Brain microvascular endothelial cell (primary cell): Measurements from ENCODE around the gene HHAT.
A peak's percentile ranks its signal among the peaks of the same experiment; 100 is the strongest.

ENCODE experiments used
- DNase-seq: peaks from one replicate; pipeline ENCODE4 v3.0.0-alpha.2; 2020
- H3K27ac ChIP-seq: fragments of 250-450 bp; sonication (Bioruptor Pico); 2 replicates; pipeline ENCODE4 v1.5.1; 2020; ENCODE audit warnings: mild to moderate bottlenecking, moderate library complexity
- H3K27me3 ChIP-seq: fragments of 250-450 bp; sonication (Bioruptor Pico); replicated peaks from 2 replicates; pipeline ENCODE4 v1.5.1; 2020; ENCODE audit warnings: mild to moderate bottlenecking
- H3K36me3 ChIP-seq: fragments of 250-450 bp; sonication (Bioruptor Pico); replicated peaks from 2 replicates; pipeline ENCODE4 v1.5.1; 2020; ENCODE audit warnings: mild to moderate bottlenecking
- H3K4me3 ChIP-seq: 2 replicates; pipeline ENCODE4 v1.5.1; 2011; ENCODE audit warnings: low read depth, mild to moderate bottlenecking, control low read depth, low read length, moderate library complexity
- in situ Hi-C: cut with HindIII; loops from 2 replicates; pipeline ENCODE4 v1.10.0; 2017; ENCODE audit warnings: low sequenced_read_pairs, low pct_ligation_motif_present
- TF ChIP-seq, protein P1 (sequence below): IDR thresholded peaks from 2 replicates; pipeline ENCODE4 v1.5.1; 2011; ENCODE audit warnings: low read depth, mild to moderate bottlenecking, moderate library complexity, low read length, control low read depth, inconsistent platforms; ENCODE audit errors: missing control alignments

The HHAT gene

DNA sequence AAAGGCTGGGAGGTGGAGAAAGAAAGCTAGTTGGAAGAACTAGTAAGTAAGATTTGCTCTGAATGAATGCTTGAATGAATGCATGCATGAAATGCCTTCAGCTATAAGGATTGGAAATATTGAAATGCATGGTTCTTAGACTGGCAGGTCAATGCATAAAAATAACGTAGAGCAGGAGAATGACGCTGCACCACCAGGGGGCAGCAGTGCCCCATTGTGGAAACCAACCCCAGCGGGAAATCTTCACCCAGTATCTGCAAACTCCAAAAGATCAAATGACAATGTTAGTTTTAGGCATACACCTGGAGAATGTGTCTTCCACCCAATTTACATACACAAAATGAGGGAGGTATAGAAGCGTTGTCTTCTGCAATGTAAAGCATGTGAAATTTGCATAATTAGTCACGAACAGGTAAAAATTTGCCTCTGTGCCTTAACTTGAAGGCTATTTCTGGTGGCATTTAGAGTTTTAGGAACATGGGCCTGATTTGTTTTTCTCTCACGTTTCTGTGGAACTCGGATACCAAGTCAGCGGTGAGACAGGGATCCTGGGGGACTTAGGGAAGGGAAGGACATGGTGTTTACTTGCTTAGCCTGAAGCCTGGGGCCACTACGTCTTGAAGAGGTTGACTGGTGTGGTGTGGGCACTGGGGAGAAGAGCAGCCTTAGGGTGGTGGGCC is 78.6 kb downstream of the HHAT start:
- Histone ChIP-seq H3K27me3 (no peaks in the 10 kb centered on the region), H3K27ac (no peak overlapping the region), H3K4me3 (no peak overlapping the region), H3K36me3 (no peaks in the 10 kb centered on the region)
- TF ChIP-seq, protein P1, sequence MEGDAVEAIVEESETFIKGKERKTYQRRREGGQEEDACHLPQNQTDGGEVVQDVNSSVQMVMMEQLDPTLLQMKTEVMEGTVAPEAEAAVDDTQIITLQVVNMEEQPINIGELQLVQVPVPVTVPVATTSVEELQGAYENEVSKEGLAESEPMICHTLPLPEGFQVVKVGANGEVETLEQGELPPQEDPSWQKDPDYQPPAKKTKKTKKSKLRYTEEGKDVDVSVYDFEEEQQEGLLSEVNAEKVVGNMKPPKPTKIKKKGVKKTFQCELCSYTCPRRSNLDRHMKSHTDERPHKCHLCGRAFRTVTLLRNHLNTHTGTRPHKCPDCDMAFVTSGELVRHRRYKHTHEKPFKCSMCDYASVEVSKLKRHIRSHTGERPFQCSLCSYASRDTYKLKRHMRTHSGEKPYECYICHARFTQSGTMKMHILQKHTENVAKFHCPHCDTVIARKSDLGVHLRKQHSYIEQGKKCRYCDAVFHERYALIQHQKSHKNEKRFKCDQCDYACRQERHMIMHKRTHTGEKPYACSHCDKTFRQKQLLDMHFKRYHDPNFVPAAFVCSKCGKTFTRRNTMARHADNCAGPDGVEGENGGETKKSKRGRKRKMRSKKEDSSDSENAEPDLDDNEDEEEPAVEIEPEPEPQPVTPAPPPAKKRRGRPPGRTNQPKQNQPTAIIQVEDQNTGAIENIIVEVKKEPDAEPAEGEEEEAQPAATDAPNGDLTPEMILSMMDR, result peak; percentile 94
- in situ Hi-C loops, result no loop called here
- peak; percentile 62 for DNase-seq

DNA sequence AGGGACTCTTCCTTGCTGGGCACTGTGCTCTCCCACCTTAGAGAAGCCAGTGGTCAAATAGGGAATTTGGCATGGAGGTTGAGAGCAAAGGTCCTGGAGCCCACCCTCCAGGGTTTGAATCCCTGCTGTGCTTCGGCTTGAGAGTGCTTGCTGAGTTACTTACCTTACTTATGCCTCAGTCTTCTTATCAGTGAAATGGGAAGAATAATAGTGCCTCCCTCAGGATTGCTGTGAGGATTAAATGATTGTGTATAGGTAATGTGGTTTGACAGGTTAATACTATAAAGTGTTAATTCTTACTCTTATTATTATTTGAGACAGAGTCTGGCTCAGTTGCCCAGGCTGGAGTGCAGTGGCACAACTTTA is 79.2 kb downstream of the HHAT start:
- Histone ChIP-seq H3K36me3 (no peaks in the 10 kb centered on the region), H3K27ac (no peak overlapping the region), H3K4me3 (no peak overlapping the region), H3K27me3 (no peaks in the 10 kb centered on the region)
- TF ChIP-seq, protein P1, result no peak
- in situ Hi-C loops, result no loop called here
- no peak for DNase-seq

DNA sequence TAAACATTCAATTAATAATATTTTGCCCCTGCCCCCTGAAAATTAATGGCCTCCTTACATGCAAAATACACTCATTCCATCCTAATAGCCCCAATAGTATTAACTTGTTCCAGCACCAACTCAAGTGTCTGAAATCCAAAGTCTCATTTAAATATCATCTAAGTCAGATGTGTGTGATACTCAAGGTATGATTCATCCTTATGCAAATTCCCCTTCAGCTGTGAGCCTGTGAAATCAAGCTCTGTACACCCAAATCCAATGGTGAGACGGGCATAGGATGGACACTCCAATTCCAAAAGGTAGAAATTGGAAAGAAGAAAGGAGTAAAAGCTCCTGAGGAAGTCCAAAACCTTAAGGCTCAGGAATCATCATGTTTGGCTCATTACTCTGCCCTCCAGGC is 83.5 kb downstream of the HHAT start:
- TF ChIP-seq, protein P1, result no peak
- in situ Hi-C loops, result no loop called here
- Histone ChIP-seq H3K36me3 (no peaks in the 10 kb centered on the region), H3K4me3 (no peak overlapping the region), H3K27me3 (no peaks in the 10 kb centered on the region), H3K27ac (no peak overlapping the region)
- DNase-seq, result no peak

DNA sequence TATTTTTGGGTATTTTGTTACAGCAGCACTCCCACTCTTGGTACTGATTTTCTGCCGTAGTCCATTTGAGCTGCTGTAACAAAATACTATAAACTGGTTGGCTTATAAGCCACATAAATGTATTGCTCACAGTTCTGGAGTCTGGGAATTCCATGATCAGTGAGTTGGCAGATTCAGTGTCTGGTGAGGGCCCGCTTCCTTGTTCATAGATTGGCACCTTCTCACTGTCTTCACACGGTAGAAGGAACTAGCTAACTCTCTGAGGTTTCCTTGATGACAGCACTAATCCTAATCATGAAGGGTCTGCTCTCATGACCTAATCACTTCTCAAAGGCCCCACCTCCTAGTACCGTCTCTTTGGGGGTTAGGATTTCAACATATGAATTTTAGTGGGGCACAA is 85.2 kb downstream of the HHAT start:
- TF ChIP-seq, protein P1, result no peak
- Histone ChIP-seq H3K27me3 (no peaks in the 10 kb centered on the region), H3K36me3 (no peaks in the 10 kb centered on the region), H3K27ac (no peak overlapping the region), H3K4me3 (no peak overlapping the region)
- in situ Hi-C loops, result no loop called here
- no peak for DNase-seq

DNA sequence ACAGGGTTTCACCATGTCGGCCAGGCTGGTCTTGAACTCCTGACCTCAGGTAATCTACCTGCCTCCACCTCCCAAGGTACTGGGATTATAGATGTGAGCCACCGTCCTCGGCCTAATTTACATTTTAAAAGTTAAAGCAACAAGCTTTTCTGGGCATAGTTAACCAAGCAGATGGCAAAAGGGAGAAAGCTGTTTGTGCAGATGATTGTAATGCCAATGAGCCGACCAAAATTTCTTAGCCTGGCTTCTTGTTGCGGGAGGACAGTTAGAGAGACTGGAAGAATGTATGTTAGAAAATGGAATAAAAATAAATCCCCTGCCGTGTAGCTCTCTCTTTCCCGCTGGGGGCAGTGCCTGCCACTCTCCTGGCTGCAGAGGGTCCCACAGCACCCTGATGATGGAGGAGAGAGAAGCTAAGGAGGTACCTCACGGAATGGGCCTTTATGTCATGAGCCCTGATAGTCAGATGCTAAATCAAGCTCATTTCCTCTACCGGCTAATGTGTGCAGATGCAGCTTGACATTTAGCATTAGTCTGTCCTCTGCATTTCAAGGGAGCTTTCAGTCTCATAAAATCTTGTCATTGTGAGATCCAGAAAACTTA is 87.2 kb downstream of the HHAT start:
- in situ Hi-C loops, result no loop called here
- H3K27ac ChIP-seq, result no peak overlapping the region
- no peak overlapping the region for H3K4me3 ChIP-seq
- no peaks in the 10 kb centered on the region for H3K36me3 ChIP-seq
- no peak for DNase-seq
- TF ChIP-seq, protein P1, result peak; percentile 44
- no peaks in the 10 kb centered on the region for H3K27me3 ChIP-seq

DNA sequence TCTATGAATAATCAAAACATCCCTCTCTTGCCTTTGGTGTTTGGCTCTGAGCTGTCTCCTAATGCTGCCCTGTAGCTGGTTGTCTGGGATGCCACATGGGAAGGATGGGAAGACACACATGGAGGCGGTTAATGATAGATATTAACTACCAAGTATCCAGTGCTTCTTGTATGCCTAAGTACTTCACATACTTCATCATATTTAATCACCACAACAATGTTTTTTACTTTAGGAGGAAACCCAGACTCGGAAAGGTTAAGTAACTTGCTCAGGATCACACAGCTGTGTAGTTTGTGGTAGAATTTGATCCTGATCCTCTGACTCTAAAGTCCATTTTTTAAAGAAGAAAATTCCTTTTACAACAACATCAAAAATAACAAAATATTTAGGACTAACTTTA is 88.0 kb downstream of the HHAT start:
- H3K27me3 ChIP-seq, result no peaks in the 10 kb centered on the region
- H3K27ac ChIP-seq, result no peak overlapping the region
- H3K36me3 ChIP-seq, result no peaks in the 10 kb centered on the region
- TF ChIP-seq, protein P1, result no peak
- in situ Hi-C loops, result no loop called here
- H3K4me3 ChIP-seq, result no peak overlapping the region
- no peak for DNase-seq
